ENCODE measurements around the gene MOB3B.

Gene MOB3B

DNA sequence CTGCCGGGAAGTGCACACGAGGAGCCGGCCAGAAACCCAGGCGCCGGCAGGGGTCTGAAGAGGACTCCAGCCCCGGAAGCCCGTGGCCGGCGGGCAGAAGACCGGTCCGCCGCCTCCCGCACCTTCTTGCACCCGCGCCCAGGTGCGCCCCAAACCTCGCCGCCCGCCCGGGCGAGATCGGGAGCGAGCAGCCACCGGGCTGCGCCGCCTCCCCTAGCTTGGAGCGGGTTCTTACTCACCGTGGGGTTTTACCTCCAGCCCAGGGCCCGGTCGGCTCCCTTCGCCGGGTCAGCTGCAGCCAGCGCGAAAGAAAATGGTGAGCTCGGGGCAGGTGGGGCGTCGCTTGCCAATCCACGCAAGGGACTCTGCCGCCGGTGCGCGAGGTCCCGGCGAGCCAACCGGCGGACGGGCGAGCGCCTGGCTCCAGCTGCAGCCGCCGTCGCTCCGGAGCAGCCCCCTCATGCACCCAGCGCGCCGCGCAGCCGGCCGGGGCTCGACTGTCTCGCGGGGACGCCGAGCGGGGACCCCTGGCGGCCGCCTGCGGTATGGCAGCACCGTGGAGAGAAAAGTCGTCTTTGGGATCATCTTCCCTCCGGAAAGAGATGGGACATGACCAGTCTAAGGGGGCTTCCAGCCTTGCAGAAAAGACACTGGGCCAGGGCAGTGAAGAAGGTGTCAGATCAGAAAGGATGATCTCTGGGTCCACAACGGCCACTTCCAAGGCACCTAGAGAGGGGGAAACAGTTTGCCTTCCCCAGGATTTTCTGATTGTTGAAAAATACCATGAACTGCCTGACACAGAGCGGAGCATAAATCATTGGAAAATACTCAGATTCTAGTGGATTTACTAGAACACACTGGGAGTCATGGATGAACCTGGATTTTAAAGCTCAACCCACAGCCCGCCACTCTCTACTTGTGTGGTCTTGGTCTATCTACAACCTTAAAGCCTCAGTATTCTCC lies at the start of gene MOB3B:
Gene MOB3B, minus strand, starts transcription at position 499 of the 963 bp plus-strand sequence. CDS start 74,264 bp downstream, outside the sequence.
- TF ChIP-seq CTCF (IDR thresholded peaks at IDR 0.05), result peak; percentile 94
- Histone ChIP-seq H3K36me3 (no peaks in the 10 kb centered on the region), H3K4me3 (peak within 1 kb of the TSS; percentile 65 to 90), H3K27me3 (no peaks in the 10 kb centered on the region), H3K9me3 (no peaks in the 10 kb centered on the region), H3K4me1 (peaks cover 0 to 44% (median 18%) of the 10 kb centered on the region in 4 donors), H3K27ac (peak within 1 kb of the TSS; percentile 91 to 92)
- peak; percentile 81 to 90 for DNase-seq
- intact Hi-C loops (cut with DNase I; ENCODE audit: low total_unique reads), result loop anchor here (5.0 kb wide), 1 partner anchor 187 kb away; no protein-coding TSS in a partner anchor

DNA sequence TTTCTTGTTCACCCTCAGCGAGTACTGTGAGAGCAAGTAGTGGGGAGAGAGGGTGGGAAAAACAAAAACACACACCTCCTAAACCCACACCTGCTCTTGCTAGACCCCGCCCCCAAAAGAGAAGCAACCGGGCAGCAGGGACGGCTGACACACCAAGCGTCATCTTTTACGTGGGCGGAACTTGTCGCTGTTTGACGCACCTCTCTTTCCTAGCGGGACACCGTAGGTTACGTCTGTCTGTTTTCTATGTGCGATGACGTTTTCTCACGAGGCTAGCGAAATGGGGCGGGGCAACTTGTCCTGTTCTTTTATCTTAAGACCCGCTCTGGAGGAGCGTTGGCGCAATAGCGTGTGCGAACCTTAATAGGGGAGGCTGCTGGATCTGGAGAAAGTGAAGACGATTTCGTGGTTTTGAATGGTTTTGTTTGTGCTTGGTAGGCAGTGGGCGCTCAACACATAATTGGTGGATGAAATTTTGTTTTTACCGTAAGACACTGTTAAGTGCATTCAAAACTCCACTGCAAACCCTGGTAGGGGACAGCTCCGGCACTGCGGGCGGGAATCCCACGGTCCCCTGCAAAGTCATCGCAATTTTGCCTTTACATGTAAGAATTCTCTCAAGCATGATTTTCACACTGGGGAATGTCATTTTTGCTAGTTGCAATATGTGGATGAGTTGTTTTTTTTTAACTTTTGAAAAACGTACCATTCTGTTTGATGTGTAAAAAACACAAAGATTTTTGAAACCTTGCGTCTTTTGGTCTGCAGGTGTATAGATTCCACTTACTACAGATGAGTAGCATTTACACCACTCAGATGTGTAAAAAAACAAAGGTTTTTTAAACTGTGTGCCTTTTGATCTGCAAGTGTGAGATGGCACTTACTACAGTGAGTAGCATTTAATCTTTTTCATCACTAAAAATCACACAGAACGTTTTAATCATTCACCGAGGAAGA lies 44.3 kb upstream of the MOB3B start:
- DNase-seq, result peak; percentile 99
- intact Hi-C loops (cut with DNase I; ENCODE audit: low total_unique reads), result no loop called here
- Histone ChIP-seq H3K36me3 (no peaks in the 10 kb centered on the region), H3K4me1 (peaks cover 0 to 23% (median 9%) of the 10 kb centered on the region in 4 donors), H3K9me3 (no peaks in the 10 kb centered on the region), H3K4me3 (peak overlapping the region; percentile 69 to 97), H3K27ac (peak overlapping the region; percentile 98 to 100), H3K27me3 (no peaks in the 10 kb centered on the region)
- TF ChIP-seq CTCF (IDR thresholded peaks at IDR 0.05), result no peak

DNA sequence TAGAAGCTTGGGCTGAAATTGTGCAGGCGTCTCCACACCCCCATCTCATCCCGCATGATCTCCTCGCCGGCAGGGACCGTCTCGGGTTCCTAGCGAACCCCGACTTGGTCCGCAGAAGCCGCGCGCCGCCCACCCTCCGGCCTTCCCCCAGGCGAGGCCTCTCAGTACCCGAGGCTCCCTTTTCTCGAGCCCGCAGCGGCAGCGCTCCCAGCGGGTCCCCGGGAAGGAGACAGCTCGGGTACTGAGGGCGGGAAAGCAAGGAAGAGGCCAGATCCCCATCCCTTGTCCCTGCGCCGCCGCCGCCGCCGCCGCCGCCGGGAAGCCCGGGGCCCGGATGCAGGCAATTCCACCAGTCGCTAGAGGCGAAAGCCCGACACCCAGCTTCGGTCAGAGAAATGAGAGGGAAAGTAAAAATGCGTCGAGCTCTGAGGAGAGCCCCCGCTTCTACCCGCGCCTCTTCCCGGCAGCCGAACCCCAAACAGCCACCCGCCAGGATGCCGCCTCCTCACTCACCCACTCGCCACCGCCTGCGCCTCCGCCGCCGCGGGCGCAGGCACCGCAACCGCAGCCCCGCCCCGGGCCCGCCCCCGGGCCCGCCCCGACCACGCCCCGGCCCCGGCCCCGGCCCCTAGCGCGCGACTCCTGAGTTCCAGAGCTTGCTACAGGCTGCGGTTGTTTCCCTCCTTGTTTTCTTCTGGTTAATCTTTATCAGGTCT lies 43.5 kb upstream of the MOB3B start, which contains the start of gene C9orf72:
Gene C9orf72, minus strand, starts transcription at position 564 of the 716 bp plus-strand sequence. CDS start 6,361 bp downstream, outside the sequence.
- peaks cover 0 to 23% (median 9%) of the 10 kb centered on the region in 4 donors for H3K4me1 ChIP-seq
- peak within 1 kb of the TSS; percentile 98 to 100 for H3K27ac ChIP-seq
- no peaks in the 10 kb centered on the region for H3K36me3 ChIP-seq
- DNase-seq, result peak; percentile 67 to 87
- H3K27me3 ChIP-seq, result no peaks in the 10 kb centered on the region
- no peak for TF ChIP-seq CTCF (IDR thresholded peaks at IDR 0.05)
- H3K4me3 ChIP-seq, result peak within 1 kb of the TSS; percentile 69 to 97
- no peaks in the 10 kb centered on the region for H3K9me3 ChIP-seq
- intact Hi-C loops (cut with DNase I; ENCODE audit: low total_unique reads), result no loop called here

GRCh38 chr9:27572566-27572917 lies 42.9 kb upstream of the MOB3B start:
- Histone ChIP-seq H3K36me3 (no peaks in the 10 kb centered on the region), H3K27ac (peak overlapping the region; percentile 98 to 100), H3K9me3 (no peaks in the 10 kb centered on the region), H3K27me3 (no peaks in the 10 kb centered on the region), H3K4me1 (peaks cover 0 to 23% (median 9%) of the 10 kb centered on the region in 4 donors), H3K4me3 (peak overlapping the region; percentile 69 to 97)
- peak in 1 of 2 donors; percentile 78 for DNase-seq
- intact Hi-C loops (cut with DNase I; ENCODE audit: low total_unique reads), result no loop called here
- no peak for TF ChIP-seq CTCF (IDR thresholded peaks at IDR 0.05)
